SK-MEL-5 (cell line): Measurements from ENCODE around the gene AGPAT4. TPM values are rescaled to one million over a fixed set of nuclear protein-coding genes. Genes with fewer than 3 reads are reported as not detected.

Experiments
- DNase-seq: peaks from one replicate; pipeline ENCODE4 v3.0.0-alpha.2; 2016; ENCODE audit warnings: low read depth, low spot score
- in situ Hi-C: cut with HindIII; loops from 2 replicates; pipeline ENCODE4 v1.10.0; 2016; ENCODE audit warnings: low sequenced_read_pairs, high pct_unique_total_duplicates, low pct_unique_long_range_greater_than_20kb
- total RNA-seq: library from RNA; depleted of rRNA; stranded (reverse); fragments of >200 nt; shearing (Covaris generic); gene quantifications from 2 replicates; pipeline ENCODE4 v1.2.3, GENCODE V29; 2014

AGPAT4 gene
- total RNA-seq, 1 experiment from 2014 or later = 1.4 TPM

DNA sequence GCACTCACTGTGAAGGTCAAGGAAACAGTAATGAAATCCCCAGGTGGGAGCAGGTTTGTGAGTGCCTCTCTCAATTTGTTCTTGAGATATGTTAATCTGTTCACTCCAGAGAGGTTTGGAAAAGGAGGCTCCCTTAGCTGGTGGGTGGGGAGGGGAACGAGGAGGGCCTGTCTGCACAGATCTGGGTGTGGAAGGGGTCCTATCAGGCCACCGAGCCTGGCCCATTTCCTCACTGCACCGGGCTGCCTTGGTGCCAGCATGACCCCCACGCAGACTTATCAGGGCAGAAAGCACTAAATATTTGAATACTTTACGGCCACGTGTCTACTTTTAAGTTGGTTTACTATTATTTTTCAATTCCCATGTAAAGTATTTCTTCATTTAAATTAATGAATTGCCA lies 8.3 kb downstream of the AGPAT4 start:
- no peak for DNase-seq
- in situ Hi-C loops = no loop called here

DNA sequence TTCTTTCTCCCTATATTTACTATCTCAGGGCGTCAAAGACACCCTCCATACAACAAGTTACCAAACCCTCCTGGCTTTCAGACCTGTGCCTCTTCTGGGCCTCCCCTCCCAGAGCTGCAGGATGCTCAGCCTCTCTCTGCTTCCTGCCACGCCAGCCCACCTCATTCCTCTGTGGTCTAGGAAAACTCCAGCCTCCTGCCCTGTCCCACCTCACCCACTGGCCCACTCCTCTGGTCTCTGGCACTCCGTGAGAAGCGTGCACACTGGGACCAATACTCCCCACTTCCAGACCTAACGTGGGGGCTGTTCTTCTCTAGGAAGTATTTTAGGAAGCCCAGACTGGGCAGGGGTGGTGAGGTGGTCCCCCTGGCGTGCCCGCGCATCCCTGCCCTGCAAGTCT lies 9.7 kb downstream of the AGPAT4 start:
- no peak for DNase-seq
- in situ Hi-C loops = no loop called here

DNA sequence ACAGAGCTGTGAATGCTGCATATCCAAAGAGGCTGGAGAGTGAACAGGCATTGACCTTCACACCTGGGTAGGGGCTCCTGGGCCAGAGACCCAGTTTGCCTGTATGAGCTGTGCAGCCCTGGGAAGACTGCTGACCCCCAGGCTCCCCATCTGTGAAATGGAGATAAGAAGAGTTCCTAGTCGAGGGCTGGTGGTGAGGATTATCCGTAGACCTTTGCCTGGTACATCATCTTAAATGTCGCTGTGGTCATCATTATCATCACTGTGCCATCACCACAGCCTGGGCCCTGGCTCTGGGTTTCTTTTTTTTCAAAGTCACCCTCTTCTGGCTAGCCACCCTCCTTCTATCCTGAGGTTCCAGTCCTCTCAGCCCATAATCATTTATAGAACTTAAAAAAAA lies 12.0 kb downstream of the AGPAT4 start:
- DNase-seq = no peak
- in situ Hi-C loops = no loop called here

DNA sequence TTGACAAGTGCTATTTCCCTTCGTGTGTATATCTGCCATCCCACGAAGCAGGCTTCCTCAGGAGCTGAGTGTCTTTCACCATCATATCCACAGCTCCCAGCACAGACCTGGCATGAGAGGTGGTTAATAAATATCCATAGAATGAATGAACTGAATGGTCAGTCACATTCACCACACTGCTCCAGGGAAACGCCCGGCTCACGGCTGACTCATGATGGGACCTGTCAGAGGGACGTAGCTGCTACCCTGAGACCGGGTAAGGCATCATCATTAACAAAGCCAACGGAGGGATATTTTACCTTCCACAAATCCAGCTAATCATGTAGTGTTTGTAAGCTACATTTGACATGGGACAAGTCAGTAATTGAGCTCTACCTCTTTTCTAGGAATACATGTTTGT lies 12.5 kb downstream of the AGPAT4 start:
- no peak for DNase-seq
- in situ Hi-C loops = no loop called here

DNA sequence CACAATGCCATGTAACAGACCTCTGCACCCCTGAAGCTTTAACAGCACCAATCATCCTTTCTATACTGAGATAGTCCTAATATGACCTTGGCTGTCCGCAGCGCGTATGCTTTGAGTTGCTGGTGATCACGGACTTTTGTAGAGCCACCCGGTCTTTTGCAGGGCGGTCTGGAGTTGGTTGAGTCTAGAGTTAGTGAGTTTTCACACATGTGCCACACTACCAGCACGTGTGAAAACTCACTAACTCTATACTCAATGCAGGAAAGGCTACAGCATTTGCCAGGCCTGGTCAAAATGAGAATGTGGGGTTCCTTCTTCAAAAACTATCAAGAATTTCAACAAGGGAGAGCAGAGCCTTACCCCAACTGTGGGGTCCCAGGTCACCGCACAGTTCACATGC lies 14.6 kb downstream of the AGPAT4 start:
- DNase-seq = no peak
- in situ Hi-C loops = no loop called here

DNA sequence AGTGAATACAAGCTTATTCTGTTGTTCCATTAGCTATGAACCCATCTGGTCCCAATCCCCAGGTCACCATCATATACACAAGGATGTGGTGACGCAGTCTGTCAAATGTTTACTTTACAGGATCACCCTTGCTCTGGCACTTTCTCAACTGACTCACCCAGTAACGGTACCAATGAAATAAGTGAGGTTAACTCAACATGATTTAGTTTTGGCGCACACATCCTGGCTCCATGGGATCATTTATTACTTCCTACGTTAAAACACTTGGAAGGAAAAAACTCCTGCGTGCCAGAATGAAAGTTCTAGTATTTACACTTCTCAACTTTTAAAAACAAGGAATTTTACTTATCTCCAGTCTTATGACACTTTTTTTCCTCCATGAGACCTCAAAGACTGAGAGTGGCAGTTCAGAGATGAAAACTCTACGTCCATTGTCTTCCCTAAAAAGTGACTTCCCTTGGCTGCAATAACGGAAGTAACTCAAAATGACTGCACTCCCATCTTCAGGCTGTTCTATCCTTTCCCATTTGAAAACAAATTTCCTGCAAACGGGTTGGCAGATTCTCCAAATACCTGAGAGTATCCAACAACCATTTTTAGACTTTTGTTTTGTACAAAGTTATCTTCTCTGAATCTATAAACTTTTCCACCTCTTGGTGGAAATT lies 15.9 kb downstream of the AGPAT4 start:
- in situ Hi-C loops = no loop called here

DNA sequence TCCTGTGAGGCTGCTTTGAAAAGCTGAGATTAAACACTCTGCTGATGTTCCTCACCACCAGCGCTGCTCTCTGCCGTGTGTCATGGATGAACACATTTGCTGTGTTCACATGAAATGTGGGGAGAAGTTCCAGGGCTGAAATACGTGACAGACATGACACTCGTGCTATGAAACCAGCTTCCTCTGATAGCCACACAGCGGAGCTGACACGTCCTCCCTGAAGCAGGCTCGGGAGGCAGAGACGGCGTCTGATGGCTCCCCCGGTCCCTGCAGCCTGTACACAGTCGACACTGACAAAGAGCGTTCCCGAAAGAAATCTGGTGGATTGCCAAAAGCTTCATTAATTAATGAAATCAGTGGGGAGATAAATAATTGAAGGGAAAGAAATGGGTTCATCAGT lies 17.5 kb downstream of the AGPAT4 start:
- in situ Hi-C loops = no loop called here
- no peak for DNase-seq

More for the DNA sequence above, 15.9 kb downstream of the AGPAT4 start:
- DNase-seq = no peak

DNA sequence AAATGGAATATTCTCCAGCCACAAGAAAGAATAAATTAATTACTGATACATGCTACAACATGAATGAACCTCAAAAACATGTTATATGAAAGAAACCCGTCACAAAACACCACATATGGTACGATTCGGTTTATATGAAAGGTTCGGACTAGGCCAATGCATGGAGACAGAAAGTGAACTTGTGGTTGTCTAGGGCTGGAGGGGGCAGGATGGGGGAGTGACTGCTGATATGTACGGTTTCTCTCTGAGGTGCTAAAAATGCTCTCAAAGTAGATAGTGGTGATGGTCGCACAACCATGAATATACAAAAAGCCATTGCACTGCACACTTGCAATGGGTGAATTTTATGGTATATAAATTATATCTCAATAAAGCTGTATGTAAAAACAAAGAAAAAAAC lies 18.3 kb downstream of the AGPAT4 start:
- in situ Hi-C loops = no loop called here
- DNase-seq = no peak

DNA sequence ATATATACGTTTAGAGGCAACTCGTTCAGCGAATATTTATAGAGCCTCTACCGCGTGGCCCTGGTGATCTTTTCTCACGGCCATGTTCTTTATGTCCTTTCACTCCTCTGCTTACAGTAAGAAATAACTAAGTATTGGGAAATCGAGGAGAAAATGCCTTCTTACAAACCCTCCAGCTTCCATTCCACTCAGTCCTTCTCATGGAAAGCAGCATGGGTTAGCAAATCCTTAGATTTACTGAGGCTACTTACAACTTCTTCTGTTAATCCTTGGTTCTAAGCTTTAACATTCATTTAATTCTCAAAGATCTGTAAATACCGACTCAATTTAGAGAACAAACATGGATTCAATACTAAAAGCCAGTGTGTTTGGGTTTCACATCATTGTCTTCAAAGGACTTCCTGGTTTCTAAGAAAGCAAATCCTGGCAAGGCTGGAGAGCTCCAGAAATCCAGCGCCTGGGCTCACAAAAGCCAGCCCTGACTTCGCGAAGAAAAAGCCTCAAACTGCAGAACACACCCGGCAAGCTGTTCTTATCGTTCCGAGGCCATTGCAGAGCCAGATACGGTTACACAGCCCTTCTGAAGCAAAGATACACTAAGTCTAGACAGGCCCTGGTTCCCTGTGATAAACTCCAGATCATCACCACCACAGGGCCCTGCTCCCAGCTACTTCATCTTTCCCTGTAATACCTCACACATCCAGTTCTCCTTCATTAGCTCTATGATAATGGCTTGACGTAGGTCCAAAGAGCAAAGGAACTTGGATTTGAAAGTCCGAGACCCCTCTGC lies 19.2 kb downstream of the AGPAT4 start:
- DNase-seq = no peak
- in situ Hi-C loops = no loop called here

DNA sequence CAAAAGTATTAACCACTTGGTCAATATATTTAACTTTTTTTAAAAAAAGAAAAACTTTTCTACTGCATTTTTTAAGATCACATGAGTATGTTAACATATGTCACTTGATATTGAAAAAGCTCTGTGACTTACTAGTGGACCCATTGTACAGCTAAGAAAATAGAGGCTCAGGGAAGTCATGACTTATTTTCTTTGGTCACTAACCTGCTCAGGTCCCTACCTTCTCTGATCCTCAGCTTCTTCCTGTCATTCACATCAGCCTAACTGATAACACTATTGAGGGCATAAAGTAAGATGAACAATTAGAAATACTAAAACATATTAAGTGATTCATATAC lies 19.8 kb downstream of the AGPAT4 start:
- DNase-seq = no peak
- in situ Hi-C loops = no loop called here

DNA sequence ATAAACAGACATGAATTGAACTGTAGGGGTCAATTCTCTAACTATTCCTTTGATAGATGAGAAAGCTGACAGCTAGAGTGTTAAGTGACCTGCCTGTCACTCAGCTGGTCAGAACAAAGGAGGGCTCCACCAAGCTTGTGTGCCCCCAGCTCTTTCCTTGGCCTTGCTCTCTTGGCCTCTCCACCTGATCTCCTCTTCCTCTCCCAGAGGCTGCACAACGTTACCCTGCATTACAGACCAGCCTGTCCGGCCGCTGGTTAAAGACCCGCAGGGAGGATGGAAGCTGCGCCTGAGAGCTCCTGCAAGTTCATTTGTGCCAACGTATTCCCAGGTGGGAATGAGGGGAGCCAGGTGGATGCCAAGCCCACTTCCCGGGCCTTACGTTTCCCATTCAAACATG lies 22.5 kb downstream of the AGPAT4 start:
- in situ Hi-C loops = no loop called here
- DNase-seq = no peak

DNA sequence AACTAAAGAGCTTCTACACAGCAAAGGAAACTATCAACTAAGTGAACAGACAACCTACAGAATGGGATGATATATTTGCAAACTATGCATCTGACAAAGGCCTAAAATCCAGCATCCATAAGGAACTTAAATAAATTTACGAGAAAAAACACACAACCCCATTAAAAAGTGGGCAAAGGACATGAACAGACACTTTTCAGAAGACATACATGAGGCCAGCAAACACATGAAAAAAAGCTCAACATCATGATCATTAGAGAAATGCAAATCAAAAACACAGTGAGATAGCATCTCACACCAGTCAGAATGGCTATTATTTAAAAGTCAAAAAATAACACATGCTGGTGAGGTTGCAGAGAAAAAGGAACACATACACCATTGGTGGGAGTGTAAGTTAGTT lies 24.5 kb downstream of the AGPAT4 start:
- no peak for DNase-seq
- in situ Hi-C loops = no loop called here

DNA sequence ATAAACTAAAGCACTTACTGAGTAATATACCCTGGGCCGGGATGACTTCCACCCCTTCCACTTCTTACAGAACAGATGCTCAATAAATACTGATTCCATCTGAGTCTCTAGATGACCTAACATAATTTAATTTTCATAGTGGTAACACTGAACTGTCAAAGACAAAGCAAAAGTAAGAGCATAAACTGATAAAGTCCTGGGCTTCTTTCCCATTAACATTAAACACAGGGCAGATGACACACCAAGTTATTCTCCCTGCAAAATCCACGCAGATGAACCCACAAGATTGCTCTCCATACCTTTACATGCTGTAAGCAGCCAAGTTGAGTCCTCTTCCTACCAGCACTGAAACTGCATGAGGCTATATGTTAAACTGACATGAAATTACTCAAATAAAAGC lies 27.1 kb downstream of the AGPAT4 start:
- no peak for DNase-seq
- in situ Hi-C loops = no loop called here

DNA sequence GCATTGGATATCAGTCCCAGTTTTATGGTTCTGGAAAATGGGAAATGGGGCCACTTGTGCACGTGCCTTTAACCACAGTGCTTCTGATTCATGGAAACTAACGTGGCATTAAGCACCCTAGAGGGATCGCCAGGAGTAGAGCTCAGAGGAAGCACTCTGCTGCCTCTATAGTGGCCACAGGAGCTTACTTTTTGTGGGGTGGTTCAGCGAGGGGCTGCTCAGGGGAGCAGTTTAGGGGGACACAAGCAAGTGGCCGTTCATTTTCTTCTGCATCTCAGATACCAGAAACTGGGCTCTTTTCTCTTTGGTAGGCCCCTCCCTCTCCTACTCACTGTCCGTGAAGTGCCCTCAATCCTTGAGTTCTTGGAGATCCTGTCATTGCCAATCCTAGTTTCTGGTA lies 28.5 kb downstream of the AGPAT4 start:
- in situ Hi-C loops = no loop called here
- no peak for DNase-seq

DNA sequence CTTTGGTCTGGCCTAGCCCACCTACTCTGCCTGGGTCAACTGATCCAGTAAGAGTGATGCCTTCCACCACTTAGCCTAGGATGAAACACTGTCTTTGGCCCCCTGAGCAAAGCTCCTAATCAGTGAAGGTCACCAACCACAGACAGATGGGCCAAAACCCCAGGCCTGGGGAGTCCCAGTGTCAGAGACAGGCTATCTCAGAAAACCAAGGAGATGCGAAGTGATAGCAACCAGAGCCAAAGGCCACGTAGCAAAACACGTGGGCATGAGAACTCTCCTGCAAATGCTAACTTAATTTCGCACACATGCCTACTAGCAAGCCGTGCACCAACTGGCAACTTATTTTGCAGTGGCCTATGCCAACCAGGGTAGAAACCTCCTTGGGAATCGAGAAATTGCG lies 29.1 kb downstream of the AGPAT4 start:
- in situ Hi-C loops = no loop called here
- DNase-seq = no peak

DNA sequence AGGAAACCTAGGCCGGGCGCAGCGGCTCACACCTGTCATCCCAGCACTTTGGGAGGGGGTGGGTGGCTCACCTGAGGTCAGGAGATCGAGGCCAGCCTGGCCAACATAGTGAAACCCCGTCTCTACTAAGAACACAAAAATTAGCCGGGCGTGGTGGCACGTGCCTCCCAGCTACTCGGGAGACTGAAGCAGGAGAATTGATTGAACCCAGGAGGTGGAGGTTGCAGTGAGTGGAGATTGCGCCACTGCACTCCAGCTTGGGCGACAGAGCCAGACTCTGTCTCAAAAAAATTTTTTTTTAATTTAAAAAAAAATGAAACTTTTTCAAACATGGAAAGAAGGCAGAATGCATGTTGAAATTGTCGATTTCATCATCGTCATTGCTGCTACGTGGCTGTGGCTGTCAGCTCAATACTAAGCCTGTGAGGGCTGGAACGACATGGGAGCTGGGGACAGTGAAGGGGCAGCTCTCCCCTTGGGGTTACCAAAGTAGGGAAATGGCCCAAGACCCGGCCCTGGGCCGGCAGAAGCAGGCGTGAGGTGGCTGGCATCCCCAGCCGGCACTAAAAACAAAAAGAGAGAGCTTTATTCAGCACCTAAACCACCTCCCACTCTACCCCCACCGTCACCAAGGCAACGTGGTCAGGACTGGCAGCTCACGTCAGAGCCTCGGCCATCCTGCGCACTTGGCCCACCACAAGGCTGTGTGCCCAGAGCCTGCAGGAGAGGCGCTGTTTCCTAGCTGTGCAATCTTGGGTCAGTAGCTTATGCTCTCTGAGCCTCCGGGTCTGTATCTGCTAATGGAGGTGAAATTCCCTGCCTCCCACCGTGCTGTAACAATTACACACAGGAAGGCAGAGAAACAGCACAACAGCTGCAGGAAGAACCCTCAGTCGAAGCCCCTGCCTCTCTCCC lies 30.8 kb downstream of the AGPAT4 start:
- peak; percentile 10 for DNase-seq
- in situ Hi-C loops = no loop called here

DNA sequence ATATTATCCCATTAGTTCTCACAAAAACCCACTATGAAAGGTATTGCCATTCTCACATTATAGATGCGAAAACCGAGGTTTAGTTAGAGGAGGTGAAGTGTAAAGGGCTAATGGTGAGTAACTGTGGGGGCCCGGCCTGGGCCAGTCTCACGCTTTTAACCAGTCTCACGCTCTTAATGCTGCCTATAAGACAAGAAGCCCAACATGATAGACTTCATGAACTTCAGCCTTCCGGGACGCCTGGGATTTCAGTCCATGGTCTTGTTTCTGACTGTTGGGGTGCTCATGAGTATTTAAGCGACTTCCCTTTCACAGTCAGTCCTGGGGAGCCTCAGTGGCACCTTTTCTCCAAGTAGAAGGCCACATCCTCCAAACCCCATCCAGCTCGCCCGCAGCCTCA lies 31.7 kb downstream of the AGPAT4 start:
- in situ Hi-C loops = no loop called here
- no peak for DNase-seq

DNA sequence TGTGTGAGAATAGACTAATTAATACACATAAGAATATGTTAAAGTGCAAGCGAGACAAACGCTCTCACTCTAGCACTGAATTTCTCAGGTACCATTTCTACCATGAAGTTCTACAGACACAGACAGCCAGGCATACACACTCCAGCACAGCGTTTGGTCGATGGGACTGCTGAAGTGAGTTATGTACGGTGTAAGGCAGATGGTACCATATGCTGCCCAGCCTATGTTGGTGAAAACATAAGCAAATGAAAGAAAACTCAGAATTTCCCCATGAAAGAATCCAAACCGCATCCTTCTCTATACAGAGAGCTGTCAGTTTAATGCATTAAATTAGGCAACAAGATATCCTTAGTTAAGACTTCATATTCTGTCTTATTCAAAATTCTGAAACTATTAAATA lies 34.9 kb downstream of the AGPAT4 start:
- in situ Hi-C loops = no loop called here
- no peak for DNase-seq

DNA sequence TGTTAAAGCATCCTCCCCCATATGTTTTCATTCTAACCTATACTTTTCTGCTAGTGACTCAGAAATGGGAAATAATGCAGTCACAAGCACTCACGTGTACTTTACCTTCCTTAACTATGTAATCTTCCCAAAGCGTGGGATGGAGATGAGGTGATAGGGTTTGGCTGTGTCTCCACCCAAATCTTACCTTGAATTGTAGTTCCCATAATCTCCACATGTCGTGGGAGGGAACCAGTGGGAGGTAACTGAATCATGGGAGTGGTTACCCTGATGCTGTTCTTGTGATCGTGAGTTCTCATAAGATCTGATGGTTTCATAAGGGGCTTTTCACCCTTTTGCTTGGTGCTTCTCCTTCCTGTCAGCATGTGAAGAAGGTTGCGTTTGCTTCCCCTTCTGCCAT lies 35.4 kb downstream of the AGPAT4 start:
- DNase-seq = no peak
- in situ Hi-C loops = no loop called here
